ENCODE measurements around the gene COL4A2. TPM values are rescaled to one million over a fixed set of nuclear protein-coding genes. Genes with fewer than 3 reads are reported as not detected.

The COL4A2 gene
- total RNA-seq, 4 donors from 2014 or later: 97.6 to 193 (median 131) TPM

- no peak overlapping the region for H3K4me3 ChIP-seq (replicated peaks in 1 of 3)
- intact Hi-C loops (cut with DNase I): no loop called here
- no peaks in the 10 kb centered on the region for H3K36me3 ChIP-seq
- H3K9me3 ChIP-seq: no peaks in the 10 kb centered on the region
- H3K4me1 ChIP-seq: peaks cover 10 to 39% of the 10 kb centered on the region in 2 donors
- peak in 1 of 2 donors; percentile 29 for DNase-seq
- H3K27me3 ChIP-seq: no peaks in the 10 kb centered on the region
- no peak for TF ChIP-seq POLR2A (IDR thresholded peaks at IDR 0.05)
- no peak for TF ChIP-seq CTCF (IDR thresholded peaks at IDR 0.05)
- 79 to 86% methylated on average over 14 to 15 of the region's 19 CpGs for WGBS, 2 donors
- no peak overlapping the region for H3K27ac ChIP-seq
Observed at GRCh38 chr13:110261166-110262081, 45.7 kb upstream of the COL4A2 start.

- H3K4me3 ChIP-seq (replicated peaks in 1 of 3): no peak overlapping the region
- no peaks in the 10 kb centered on the region for H3K9me3 ChIP-seq
- 68 to 79% methylated on average over 10 to 11 of the region's 11 CpGs for WGBS, 2 donors
- peaks cover 10 to 43% of the 10 kb centered on the region in 2 donors for H3K4me1 ChIP-seq
- intact Hi-C loops (cut with DNase I): no loop called here
- no peak for TF ChIP-seq POLR2A (IDR thresholded peaks at IDR 0.05)
- TF ChIP-seq CTCF (IDR thresholded peaks at IDR 0.05): no peak
- DNase-seq: no peak
- no peaks in the 10 kb centered on the region for H3K36me3 ChIP-seq
- no peak overlapping the region for H3K27ac ChIP-seq
- no peaks in the 10 kb centered on the region for H3K27me3 ChIP-seq
Observed at GRCh38 chr13:110262082-110262436, 45.0 kb upstream of the COL4A2 start.

- TF ChIP-seq POLR2A (IDR thresholded peaks at IDR 0.05) (no peak), CTCF (IDR thresholded peaks at IDR 0.05) (no peak)
- Histone ChIP-seq H3K9me3 (no peaks in the 10 kb centered on the region), H3K27me3 (no peaks in the 10 kb centered on the region), H3K4me3 (replicated peaks in 1 of 3) (no peak overlapping the region), H3K36me3 (no peaks in the 10 kb centered on the region), H3K27ac (peak overlapping the region in 1 of 3 donors; percentile 39), H3K4me1 (peaks cover 10 to 45% of the 10 kb centered on the region in 2 donors)
- intact Hi-C loops (cut with DNase I): no loop called here
- no peak for DNase-seq
- 58 to 72% methylated on average over 9 to 11 of the region's 11 CpGs for WGBS, 2 donors
Observed at GRCh38 chr13:110262508-110263291, 44.4 kb upstream of the COL4A2 start.

- intact Hi-C loops (cut with DNase I): no loop called here
- 71 to 84% methylated on average over 5 of the region's 5 CpGs for WGBS, 2 donors
Observed at GRCh38 chr13:110263404-110263803, 43.7 kb upstream of the COL4A2 start.

More at GRCh38 chr13:110263404-110263803, 43.7 kb upstream of the COL4A2 start:
- H3K9me3 ChIP-seq: no peaks in the 10 kb centered on the region
- TF ChIP-seq POLR2A (IDR thresholded peaks at IDR 0.05) (no peak), CTCF (IDR thresholded peaks at IDR 0.05) (no peak)
- H3K27ac ChIP-seq: no peak overlapping the region
- DNase-seq: no peak
- H3K4me3 ChIP-seq (replicated peaks in 1 of 3): no peak overlapping the region
- peaks cover 10 to 48% of the 10 kb centered on the region in 2 donors for H3K4me1 ChIP-seq
- no peaks in the 10 kb centered on the region for H3K36me3 ChIP-seq
- no peaks in the 10 kb centered on the region for H3K27me3 ChIP-seq
